ENCODE measurements around the gene USP40.

GRCh38 chr2:233430651-233431050, 135.9 kb downstream of the USP40 start:
- TF ChIP-seq CTCF (IDR thresholded peaks at IDR 0.05; ENCODE audit: control extremely low read depth in 1 of 3, insufficient read depth in 1 of 3, low read depth in 1 of 3, low read length in 3 of 3) (no peak), ZNF274 (IDR thresholded peaks at IDR 0.05; ENCODE audit: borderline replicate concordance, extremely low read depth, low read length) (no peak), MAFK (IDR thresholded peaks at IDR 0.05; ENCODE audit: low read depth, low read length) (no peak), E2F6 (IDR thresholded peaks at IDR 0.05) (no peak), BRCA1 (IDR thresholded peaks at IDR 0.05; ENCODE audit: low read depth, low read length) (no peak), EZH2 (IDR thresholded peaks at IDR 0.05; ENCODE audit: low read depth, low read length, severe bottlenecking) (no peak), CHD7 (IDR thresholded peaks at IDR 0.05; ENCODE audit: insufficient replicate concordance, low read length) (no peak)
